HG03432 (cell line): ENCODE data around the gene OPTC.
"Not testable (repeated sequence)": the region's sequence is repeated elsewhere in the genome, so short reads cannot be mapped to it uniquely, and the experiment has no call there.

Source experiments
- ATAC-seq: cut with Tn5 transposase; IDR thresholded peaks from one replicate; pipeline ENCODE4 v1.9.1; 2021; ENCODE audit warnings: mild to moderate bottlenecking, moderate library complexity; ENCODE audit not compliant: unreplicated experiment

Gene OPTC

GRCh38 chr1:203465146-203465798 is 28.7 kb upstream of the OPTC start:
- ATAC-seq = no peak

DNA sequence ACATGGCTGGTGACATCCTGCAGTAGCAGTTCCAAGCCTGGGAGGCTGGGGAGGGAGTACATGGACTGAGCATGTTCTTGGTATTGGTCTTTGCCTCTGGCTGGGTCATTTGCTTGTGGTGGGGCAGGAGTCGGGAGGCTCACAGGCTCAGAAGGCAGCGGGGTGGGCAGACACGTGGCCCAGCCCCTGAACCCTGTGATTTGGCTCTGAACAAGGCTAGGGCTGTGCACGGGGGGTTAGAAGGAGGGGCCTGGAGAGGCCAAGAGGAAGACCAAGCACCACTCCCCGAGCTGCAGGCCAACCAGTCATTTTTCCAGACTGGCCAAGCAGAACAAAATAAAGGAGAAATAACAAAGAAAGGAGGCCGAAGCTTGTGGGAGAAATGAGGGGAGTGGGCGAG is 28.0 kb upstream of the OPTC start:
- ATAC-seq = no peak

GRCh38 chr1:203466906-203467549 is 26.9 kb upstream of the OPTC start:
- not testable (repeated sequence) for ATAC-seq

GRCh38 chr1:203467550-203467921 is 26.4 kb upstream of the OPTC start:
- ATAC-seq = no peak

DNA sequence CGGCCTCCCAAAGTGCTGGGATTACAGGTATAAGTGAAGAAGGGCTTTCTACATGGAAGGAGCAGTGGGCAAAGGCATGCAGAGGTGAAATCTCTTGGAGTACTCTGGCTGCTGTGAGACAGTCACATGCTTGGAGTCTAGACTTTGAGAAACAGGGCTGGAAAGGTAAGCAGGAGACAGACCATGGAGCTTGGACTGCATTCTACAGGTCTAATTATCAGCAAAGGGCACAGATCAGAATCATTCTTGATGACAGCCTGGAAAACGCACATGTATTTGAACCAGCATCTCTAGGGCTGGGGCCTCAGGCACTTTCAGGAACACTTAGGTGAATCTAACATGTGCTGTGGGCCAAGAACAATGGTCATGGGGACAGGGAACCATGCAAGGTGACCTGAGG is 25.6 kb upstream of the OPTC start:
- ATAC-seq = no peak

GRCh38 chr1:203470240-203470639 is 23.7 kb upstream of the OPTC start:
- ATAC-seq = no peak

DNA sequence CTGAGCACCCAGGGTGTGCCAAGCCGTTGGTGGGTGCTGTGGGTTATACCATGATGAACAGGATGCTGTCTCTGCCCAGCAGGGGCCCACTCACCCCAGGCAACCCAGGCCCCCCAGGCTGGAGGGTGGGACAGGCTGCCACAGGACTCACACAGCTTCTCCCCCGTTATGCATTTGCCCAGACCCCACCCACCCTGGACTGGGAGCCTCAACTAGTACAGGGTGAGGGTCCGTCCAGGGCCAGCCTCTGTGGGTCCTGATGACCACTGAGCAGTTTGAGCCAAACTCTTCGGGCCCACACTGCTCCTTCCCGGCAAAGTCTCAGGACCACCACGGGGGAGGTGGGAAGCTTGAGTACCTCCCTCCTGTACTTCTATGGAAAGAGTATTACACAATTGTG is 22.1 kb upstream of the OPTC start:
- ATAC-seq = no peak

DNA sequence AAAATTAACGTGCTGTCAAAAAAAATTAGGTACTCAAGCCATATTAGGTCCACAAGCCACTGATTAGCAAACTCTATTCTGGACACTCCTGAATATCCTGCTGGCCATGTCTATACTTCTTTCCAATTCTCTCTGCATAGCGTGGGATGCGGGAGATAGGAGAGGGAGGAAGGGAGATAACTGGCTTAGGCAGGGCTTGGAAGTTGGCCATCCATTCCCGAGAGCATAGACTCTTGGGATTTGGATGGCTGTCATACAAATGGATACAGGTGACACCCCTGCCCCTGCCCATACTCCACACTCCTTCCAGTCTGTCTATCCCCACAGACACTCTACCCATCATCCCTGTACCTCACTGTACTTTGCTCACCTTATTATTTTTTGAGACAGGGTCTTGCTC is 20.7 kb upstream of the OPTC start:
- ATAC-seq = no peak

- ATAC-seq = no peak
These were observed 20.1 kb upstream of the OPTC start for GRCh38 chr1:203473781-203474305.

DNA sequence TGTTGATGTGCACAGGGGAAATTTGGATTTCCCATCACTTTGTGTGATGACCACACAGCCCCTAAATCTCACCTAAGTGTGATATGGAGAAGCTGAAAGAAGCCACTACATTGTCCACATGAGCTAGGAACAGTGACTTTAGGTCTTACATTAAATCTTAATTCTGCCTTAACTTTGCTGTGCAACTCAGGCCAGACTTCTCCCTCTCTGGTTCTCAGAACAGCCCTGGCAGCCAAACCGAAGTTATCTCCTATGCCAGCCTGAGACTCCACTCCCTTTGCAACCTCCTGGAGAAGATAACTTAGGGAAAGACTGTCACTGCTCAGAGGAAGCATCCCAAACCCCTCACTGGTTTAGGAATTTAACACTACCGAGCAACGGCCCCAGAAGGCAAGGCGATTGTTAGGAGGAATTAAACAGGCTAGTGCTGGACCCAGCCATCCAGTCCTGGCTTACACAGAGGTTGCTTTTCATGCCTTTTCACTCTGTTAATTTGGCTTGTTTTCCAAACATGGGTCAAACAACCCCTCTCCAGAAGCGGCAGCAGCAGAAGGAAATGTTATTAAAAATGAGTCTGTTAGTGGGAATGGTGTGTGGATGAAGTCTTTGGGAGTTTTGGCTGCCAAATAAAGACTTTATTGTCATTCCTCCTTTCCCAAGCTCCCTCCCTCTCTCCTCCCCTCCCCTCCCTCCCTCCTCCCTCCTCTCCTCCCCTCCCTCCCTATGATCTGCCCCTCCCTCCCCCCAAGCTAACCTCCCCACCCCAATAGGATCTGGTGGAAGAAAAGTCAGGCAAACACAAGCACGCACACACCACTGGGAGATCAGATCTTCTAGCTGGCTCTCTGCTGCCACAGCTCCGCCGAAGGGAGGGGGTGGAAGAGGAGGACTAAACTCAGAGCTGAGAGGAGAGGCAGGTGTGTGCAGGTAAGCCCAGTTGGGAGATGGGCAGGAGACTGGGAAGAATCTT is 18.7 kb upstream of the OPTC start, which contains the start of gene PRELP:
Gene PRELP, plus strand, starts transcription at position 795 of the 970 bp plus-strand sequence. CDS start 7,379 bp downstream, outside the sequence.
- ATAC-seq = no peak

DNA sequence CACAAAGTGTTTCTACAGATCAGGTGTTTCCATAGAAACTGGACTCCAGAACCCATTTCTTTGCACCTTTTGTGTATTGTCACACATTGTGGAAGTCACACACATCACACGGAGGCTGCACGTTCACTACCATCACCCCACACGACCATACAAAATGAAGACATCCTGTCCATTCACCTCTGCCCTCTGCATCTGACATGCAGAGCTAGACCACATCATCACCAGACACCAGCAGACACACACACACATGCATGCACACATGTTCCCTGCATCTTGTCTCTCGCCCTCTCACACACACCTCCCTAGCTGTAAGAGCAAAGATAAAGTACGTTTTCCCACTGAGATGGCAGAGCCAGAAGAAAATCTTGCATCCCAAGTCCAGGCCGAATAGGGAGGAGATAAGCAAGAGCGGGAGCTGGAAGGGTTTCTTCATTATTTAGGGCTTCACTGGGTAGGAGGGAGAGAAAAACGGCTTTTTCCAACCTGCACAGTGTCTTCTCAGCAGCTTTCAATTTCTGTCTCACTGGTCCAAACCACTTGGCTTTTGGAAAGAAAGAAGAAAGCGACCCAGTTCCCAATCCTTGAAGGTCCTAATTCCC is 17.6 kb upstream of the OPTC start:
- no peak for ATAC-seq

DNA sequence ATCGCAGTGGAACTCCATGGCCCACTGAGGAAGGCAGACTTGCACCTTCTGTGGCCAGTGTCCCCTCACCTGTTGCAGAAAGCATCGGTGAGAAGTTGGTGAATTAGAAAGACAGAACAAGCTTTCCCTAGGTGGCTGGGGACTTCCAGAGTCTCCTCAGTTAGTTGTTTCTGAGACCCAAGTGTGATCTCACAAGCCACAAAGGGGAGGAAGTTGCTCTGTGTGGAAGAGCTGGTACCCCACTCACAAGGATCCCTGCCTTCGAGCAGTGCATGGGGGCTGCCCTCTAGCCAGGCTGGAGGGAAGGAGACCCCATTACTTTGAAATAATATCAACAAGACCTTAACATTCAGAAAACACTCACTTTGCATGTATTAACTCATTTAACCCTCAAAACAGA is 16.2 kb upstream of the OPTC start:
- no peak for ATAC-seq

DNA sequence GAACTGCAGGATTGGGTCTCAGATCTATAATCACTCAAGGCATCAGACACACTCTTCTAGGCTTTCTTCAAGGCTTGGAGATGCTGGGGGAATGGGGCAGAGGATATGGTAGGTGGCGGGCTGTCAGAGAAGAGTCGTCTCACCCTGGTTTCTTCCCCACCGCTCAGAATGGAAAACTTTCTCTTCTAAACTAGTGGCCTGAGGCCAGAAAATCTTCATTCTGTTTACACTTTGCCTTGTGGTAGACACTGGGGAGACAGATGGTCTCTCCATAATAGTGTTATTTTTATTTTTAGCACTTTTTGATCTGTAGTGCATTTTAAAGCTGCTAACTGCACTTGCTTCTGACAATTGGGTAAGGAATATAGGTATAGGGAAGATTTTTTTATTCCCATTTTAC is 15.7 kb upstream of the OPTC start:
- no peak for ATAC-seq

DNA sequence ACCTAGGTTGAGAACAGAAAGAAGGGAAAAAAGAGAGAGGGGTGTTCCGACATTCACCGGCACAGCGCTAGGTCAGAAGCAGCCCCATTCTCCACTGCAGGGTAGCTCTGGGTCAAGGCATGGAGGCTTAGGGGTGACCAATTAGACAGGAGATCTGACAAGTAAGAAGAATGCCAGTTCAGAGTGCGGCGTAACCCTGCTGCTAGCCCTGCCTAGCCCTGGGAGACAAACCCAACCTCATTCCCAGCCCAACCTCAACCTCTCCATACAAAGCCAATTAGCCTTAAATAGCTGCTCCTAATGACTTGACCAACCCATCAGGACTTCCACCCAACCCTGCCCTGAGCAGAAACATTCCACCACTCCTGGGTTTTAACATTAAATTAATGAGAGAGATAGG is 15.0 kb upstream of the OPTC start:
- ATAC-seq = no peak

- no peak for ATAC-seq
These were observed 14.3 kb upstream of the OPTC start for GRCh38 chr1:203479646-203480045.

DNA sequence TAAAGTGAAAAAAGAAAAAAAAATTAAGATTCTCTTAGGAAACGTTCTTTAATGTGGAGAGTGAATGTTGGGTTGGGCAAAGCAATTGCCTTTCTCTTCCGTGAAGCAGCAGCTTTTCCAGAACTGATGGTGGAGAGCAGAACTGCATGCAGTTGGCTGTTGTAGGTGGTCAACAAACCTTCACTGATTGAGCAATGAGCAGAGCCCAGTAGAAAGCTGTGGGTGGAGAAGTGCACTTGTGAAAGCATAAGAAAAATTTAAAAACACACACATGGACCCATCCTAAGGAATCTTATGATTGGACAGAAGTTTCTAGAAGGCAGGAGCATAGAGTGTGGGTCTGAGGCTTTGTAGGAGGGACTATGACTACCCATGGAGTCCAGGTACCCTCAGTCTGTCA is 13.9 kb upstream of the OPTC start:
- no peak for ATAC-seq

DNA sequence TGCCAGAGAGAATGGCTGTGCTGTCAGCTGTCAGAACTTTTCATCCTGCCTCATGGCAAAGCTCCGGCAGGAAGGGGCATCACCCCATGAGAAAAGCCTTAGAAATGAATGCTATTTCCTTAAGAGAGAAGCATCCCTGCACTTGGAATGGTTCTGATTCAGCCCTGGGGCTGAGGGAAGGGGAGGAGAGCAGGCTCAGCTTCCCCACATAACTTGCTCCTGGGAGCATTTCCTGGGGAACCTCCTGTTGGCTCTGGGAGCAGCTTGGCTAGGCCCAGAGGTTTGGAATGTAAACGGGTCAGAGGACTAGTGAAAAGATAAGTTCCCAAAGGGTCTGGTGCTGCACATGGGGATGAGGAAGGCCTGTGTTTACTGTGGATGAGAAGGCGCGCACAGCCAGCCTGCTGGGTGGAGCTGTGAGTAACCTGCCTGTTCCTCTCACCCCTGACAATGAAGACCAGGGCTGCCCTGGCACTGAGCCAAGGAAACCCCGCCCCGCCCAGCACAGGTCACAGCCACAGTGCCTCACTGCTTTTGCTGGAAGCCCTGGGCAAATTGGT is 13.3 kb upstream of the OPTC start:
- ATAC-seq = no peak

GRCh38 chr1:203481196-203481595 is 12.8 kb upstream of the OPTC start:
- no peak for ATAC-seq

DNA sequence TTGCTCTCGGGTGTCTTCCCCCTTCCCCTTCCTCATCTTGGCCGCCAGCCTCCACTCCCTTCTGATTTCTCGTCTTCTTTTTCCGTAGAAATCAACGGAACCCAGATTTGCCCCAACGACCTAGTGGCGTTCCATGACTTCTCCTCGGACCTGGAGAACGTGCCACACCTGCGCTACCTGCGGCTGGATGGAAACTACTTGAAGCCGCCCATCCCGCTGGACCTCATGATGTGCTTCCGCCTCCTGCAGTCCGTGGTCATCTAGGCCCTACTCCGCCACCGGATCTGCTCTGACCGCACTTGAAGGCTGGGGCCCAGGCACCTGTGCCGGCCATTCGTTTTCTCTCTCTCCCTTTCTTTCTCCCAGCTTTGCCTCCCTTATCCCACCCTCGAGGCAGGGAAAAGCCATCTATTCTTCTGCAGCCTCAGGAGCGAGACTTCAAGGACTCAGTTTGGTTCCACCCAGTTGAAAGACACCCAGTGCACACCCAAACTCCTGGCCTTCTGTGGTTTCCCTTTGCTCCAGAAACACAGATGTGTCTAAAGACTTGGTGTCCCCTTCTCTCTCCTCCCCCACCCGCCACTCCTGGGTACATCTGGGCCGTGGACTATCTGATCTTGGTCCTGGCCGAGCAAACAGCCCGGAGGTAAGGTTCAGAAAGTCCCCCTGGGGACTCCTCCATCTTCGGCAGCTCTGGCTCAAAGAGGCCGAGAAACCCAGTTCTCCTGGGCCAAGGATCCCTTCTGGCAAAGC is 7.2 kb upstream of the OPTC start:
- ATAC-seq = no peak

GRCh38 chr1:203488539-203488938 is 5.4 kb upstream of the OPTC start:
- ATAC-seq = no peak
